NAMALWA (cell line): Measurements from ENCODE around the gene SORCS2.

Experiments used
- DNase-seq: peaks from one replicate; pipeline ENCODE4 v3.0.0-alpha.2; 2015; ENCODE audit warnings: low spot score

SORCS2 gene

DNA sequence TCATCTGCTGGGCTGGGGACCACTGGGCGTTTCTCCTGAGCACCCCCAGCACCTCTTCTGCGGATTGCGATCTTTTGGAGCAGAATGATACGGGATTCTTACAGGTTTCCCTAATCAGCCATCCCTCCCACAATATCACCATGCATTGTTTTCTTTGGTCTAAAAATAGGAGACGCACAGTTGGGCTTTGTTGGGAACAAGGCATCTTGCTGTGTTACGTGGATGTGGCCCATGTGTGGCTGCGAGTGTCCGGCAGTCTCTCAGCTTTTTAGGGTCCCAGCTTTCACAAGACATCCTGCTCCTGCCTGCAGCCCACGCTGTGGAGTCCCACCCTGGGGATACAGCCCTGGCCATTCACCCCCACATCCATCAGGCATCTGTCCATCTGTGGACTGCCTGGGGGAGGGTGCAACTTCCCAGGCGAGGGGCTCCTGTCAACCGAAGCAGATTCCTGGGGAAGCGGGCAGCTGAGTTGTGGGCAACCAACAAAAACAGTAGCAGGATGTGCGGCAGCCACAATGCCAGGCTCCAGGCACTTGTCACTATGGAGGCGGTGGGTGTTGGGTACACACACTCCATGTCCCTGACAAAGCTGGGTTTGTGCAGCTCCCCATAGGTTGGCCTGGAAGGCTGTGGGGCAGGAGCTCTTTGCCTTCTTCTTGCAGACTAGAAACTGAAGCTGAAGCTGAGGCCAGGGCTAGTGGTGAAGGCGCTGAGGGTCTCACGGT lies 427.9 kb downstream of the SORCS2 start:
- no peak for DNase-seq

DNA sequence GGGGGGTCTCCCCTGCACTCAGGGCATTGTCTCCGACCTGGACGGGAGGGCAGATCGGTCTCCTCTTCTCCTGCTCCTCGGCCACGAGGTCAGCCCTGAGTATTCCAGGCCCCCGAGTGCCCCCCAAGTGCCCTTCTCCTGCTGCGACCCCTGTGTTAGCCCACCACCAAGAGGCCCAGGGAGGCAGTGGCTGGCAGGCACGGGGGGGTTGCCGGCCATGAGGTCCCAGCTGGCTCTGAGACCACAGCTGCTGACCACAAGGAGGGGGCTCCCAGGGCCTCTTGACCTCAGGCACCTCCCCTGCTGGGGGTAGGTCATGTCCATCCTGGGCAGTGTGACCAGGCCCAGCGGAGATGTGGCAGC lies 428.5 kb downstream of the SORCS2 start:
- no peak for DNase-seq

DNA sequence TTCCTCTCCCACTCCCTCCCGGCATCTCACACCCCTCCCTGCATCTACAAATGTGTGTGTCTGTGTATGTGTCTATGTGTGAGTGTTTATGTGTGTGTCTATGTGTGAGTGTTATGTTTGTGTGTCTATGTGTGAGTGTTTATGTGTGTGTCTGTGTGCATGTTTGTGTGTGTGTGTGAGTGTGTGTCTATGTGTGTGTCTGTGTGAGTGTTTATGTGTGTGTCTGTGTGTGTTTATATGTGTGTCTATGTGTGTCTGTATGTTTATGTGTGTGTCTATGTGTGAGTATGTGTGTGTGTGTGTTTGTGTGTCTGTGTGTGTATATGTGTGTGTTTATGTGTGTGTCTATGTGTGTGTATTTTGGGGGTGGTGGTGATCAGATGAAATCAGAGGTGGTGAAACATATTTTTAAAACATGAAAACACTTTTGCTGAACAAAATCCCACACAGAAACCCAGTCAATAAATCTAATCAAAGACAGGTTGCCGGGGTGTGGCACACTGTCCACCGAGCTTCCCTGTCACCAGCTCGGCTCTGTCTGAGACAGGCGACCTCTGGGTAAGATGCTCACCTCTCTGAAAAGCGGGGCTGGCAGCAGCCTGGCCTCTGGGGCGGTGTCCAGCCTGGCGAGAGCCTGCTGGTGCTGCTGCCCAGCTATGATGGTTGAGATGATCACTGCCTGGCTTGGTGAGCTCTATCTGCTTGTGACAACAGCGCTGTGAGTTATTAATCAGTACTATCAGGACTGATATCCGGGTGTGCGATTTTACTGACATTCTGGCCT lies 429.1 kb downstream of the SORCS2 start:
- DNase-seq, result no peak

DNA sequence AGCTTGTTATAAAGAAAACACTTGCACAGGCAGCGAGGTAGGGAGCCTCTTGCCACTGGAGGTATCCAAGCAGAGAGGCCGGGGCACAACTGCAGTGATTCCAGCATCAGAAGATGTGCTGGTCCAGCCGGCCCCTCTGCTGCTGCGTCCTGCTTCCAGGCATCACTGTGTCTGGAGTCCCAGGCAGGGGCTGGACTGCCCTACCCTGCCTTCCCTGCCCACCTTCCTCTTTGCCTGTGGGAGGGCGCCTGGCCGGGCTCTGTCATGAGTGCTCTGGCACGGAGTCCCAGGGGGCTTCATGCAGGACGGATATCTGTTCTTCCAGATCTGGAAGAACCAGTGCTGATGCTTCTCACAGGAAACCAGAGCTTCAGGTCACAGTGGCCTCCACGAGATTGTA lies 430.0 kb downstream of the SORCS2 start:
- no peak for DNase-seq

DNA sequence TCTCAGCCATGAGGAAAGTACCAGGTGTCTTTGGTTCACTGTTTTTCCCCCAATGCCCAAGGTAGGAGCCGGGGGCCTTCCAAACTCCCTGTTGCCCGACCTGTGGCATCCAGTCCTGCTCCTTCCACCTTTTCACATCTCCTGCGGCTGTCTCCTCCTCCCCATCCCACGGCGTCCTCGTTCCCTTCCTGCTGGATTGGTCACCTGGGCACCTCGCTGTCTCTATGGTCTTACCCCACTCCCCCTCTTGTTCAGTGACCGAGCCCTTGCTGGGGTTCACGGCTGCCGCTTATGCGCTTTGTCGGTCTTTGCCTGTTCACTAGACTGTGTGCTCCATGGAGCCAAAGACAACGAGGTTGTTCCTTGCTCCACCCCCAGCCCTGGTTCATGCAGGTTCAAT lies 431.1 kb downstream of the SORCS2 start:
- DNase-seq, result no peak

DNA sequence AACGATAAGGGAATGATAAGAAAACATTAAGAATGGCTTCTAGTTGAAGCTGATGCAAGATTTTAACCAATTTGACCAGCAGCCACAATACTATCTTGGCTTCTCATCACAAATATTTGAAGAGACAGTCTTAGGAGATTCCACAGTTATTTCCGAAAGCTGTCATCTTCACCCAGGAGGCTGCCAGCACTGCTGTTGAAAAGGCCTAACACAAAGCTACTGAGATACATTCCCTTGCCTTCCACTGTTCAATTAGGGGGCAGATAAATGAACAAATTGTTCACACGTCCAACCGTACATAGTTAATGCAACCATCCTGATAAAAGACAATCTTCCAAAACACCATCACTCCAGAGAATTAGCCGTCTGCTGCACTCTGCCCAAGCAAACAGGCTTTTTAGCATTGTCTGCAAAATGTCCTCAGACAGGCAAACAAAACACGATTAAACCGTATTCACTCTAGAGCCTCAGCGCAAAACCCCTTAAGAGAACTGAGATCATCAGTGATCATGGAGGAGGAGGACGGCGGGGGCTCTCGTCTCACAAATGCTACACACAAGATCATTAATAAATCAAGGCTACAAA lies 432.1 kb downstream of the SORCS2 start:
- no peak for DNase-seq

DNA sequence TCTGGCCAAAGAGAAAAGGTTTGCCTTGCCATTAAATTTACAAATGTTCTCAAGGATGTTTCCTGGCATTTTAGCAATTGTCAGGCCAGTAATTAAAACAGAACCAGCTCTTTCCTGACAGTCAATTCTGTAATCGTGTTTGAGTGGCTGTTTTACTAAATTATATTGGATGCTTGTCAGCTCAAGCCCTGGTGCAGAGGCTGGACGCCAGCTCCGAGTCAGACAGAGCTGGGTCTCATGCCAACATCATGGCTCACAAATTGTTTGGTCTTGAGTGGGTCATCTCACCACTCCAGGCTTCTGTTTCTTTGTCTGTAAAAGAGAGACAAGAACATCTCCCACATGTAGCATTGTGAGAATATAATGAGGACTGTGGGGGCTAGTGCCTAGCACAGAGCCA lies 432.7 kb downstream of the SORCS2 start:
- no peak for DNase-seq

DNA sequence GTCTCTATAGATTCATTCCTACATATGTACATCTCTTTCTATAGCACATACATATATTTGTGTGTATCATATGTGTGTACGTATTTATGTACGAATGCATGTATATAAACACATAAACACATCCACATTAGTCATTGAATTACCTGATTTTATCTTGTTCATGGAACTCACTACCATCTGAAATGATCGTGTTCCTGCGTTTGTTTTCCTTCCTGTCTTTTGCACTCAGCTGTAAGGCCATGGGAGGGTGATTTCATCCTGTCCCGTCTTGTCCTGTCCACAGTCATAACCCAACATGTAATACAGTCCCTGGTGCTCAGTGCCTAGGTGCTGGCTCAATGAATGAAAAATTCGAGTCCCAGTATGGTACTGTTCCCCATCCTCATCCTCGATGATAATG lies 434.2 kb downstream of the SORCS2 start:
- DNase-seq, result no peak

DNA sequence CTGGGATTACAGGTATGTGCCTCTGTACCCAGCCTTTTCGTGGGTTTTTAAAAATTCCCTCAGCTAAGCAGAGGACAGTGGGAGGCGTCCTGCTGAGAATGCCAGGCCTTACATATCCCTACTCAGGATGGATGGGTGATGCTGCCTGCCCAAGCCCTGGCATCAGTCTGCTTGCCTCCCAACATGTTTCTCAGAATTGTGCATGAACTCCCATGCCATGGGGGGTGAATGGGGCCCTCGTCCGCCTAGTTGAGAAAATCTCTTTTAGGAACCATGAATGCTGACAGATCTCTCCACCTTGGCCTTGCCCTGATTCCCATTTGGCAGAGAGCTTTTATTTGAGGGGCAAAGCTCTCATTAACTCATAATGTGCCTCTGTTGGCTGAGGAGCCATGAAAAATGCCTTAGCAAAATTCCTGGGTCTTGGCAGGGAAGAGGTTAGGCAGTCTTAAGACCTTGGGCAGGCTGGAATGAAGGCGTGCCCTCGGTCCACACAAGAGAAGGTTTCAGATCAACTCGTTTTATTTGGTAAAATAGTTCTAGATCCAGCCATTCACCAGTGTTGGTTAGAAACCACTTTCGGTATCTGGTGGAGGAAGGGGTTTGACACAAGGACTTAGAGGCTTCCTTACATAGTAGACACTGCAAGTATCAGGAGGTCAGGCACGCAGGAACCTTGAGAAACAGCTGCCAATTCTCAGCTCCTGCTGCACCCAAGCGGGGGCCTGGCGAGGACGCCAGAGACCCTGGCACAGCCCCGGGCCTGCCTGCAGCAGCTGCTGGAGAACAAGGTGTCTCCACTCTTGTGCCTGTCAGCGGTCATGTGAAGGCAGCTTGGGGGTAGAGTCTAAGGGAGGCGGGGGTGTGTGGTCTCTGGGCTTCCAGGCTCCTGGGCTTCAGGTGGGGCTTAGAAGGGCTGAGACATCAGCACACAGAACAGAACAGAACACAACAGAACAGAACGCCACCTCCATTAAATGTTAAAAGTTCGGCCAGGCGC lies 435.2 kb downstream of the SORCS2 start:
- no peak for DNase-seq

DNA sequence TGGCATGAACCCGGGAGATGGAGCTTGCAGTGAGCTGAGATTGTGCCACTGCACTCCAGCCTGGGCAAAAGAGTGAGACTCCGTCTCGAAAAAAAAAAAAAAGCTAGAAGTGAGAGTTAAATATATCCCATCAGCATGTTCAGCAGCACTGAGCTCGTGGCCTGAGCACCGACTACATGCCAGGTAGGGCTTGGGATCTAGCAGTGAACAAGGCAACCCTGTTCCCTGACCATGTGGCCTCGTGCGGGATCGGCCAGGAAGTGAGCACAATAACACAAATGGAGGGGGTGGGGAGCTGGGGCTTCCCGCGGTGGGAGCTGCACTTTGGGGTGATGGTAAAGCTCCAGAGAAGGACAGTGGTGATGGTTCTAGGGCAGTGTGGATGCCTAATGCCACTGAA lies 436.1 kb downstream of the SORCS2 start:
- no peak for DNase-seq

DNA sequence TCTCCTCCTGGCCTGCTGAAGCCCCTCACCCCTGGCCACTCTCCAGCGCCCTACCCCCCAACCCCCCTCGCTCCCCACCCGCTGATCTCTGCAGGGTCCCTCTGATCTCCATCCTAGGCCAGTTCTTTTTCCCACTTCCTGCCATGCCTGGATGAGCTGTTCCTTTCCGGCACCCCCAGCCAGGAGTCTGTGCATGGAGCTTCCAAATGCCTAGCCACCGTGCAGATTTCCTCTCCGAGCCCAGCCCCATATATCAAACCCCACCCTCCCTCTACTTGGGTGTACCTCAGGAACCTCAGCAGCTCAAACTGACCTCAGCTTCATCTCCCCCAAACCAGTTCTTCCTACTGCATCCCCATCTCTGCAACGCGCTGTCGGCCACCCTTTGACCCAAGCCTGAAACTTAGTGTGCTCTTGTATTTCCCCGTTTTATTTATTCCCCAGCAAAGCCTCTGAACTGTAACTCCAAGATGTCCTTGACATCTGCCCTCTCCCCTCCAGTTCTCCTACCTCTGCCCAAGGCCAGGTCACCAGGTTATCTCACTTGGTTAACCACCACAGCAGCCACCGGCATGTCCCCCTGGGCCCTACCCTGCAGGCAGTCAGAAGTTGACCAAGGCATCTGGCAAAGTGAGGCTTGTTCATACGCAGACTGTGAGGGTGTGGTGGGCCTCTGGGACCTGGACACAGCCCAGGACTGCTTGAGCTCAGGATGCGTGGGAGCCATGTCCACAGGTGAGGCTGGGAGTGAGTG lies 437.3 kb downstream of the SORCS2 start:
- DNase-seq, result no peak

DNA sequence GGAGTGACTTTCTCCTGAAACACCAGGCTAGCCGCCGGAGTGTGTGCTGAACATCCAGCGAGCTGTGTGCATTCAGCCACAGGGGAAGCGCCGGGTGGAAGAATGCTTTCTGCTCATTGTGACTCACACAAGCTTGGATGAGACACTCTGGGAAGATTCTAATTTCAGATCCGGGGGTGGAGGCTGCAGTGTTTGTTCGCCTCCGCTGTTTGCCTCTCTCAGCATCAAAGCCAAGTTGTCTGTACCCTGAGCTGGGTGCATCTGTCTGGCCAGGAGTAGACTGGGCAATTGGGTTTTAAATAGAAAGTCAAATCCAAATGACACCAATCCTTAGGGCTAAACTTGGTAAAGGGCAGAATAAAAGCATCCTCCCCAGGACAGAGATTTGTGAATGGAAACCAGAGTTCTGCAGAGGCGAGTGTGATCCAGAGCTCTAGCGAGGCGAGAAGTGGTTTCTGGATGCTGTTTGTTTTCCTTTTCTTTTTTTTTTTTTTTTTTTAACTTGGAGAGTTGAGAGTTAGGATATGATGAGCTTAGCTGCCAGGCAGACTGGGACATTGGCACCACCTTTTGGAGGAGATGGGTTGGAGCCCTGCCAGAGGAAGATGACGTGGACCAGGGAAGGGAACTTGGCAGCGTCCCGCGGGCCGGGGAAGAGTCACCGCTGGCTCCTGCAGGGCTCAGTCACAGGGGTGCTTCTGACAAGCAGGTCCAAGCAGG lies 438.4 kb downstream of the SORCS2 start:
- no peak for DNase-seq

DNA sequence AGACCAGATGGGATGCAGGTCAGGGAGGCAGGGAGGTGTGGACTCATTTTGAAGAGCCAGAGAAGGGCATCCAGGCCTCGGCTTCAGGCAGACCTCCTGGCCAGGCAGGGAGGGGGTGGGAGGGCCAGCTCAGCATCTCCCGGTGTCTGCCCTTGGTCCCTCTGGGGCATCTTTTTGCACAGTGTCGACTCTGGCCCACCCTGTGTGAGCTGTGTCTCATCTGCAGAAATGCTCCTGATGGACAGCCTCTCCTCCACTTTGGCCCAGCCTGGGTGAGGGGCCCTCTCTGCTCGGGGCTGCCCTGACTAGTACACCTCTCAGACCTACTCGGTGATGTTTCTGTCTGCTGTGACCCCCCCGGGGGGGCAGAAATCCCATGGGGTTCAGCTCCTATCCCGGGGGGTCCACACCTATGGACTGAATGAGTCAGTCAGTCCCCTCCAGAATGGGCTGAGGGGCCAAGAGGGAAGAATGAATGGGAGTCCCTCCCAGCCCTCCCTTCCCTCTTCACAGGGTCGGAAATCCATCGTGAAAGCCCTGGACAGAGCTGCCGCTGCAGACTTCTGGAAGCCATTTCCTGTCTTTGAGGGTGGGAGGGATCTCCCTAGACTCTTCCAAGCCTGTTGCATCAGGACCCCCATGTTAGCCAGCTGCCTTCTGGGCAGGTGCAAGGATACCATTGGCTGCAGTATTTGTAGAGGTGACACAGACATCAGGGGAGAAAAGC lies 439.1 kb downstream of the SORCS2 start:
- no peak for DNase-seq

DNA sequence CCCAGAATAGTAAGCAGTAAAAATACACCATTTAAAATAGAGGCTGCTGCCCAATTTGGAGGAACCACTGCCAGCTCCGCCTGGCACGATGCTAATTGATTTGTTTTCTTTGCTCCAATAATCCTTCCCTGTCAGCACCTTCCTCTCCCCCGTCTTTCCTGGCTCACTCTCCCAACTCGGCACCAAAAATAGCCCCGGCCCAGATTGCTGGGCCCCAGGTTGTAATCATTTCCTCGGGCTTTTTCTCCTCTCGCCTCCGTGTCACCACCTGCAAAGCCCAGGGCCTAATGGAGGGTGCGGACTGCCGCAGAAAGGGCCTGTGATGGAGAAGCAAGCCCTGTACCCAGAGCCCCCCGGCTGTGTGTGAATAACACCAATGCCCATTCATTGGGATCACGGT lies 440.0 kb downstream of the SORCS2 start:
- DNase-seq, result no peak

DNA sequence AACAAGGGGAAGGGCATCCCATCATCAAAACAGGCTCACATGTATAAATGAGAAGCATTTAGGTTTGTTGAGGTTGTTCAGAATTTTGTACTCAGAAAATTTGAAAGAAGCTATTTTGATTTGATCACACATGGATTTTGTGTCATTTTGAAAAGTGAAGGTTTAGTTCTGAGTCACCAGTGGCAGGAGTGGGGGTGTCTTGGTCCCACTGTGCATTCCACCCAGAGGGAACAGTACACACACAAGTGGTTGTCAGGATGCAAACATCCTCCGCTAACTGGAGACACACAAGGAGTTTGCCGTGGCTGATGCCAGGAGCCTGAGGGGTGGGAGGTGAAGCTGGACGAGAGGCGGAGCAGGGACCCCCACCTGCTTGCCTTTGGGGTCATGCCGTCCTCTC lies 440.6 kb downstream of the SORCS2 start:
- DNase-seq, result no peak

DNA sequence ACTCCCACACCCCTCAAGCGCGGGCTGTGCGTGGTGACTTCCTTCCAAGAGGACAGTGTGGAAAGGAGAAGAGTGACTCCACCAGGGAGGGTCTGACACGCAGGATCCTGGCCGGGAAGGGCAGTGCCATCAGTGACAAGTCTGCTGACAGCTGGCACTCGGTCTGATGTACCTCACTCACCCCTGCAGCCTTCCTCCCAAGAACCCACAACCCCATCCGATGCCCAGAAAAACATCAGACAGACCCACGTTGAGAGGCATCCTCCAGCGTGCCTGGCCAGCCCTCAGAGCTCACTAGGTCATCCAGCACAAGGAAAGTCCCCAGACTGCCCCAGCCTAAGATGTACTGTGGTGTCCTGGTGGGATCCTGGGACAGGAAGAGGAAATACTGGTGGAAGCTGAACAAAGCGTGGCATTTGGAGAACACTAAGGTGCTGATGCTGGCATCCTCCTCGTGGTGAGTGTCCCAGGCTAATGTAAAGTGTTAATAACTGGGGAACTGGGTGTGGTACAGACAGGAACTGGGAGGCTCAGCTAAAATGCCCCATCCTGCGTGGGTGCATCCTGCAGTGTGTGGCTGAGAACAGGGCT lies 442.4 kb downstream of the SORCS2 start:
- no peak for DNase-seq

DNA sequence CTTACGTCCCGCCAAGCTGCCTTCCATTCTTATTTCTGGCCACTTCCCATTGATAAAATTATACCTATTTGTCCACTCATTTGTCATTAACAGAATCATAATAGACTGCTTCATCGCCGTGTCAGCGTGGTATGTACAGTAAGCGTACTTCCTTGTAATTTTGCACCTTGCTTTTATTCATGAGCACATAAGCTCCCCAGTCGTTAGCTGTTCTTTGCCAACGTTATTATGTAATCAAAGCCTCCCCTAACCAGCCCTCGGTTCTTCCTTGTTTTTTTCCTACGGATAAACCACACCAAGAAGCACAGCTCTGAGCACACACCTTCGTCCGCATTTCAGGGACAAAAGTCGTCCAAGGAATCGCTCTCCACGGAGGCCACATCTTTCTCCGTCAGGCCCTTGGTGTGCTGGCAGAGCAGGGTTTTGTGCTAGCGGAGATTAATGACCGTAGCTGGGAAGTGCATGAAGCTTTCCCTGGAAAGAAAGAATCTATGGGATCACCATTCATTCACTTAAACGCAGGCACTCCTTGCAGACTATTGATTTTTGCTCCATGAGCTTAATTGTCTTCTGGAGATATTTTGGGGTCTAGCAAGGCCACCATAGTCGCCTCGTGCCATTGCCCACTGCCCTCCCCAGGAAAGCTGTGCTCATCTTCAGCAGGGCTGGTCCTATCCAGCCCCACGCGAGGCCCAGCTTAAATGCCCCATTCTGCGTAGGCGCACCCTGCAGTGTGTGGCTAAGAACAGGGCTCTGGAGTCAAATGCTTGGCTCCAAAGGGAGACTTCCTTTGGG lies 443.3 kb downstream of the SORCS2 start:
- no peak for DNase-seq

DNA sequence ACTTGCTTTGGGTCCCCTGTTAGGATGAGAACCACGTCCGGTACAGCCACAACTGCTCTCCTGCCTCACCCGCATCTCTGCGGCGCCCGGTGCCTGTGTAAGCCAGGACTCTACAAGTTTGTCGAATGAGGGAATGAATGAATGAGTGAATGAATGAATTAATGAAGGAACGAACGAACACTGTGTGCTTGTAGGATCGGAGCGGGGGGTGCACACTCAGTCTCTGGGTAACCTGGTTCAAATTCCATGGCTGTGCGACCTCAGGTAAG lies 443.8 kb downstream of the SORCS2 start:
- DNase-seq, result no peak

DNA sequence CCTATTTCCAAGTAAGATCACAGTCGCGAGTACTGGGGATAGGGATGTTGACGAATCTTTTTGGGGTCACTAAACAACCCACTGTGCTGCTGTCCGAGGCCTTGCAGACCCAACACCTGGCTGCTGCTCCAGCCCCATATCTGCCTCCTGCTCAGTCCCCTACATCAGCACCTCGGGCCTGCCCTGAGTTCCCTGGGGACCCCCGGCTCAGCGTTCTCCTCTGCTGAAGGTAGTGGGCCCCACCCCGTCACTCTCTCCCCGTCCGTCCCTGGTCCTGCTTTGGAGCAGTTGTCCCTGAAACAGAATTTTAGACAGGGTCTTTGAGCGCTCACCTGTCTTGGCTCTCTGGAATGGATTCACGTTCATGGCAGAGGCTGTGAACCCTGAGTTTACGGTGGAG lies 444.8 kb downstream of the SORCS2 start:
- no peak for DNase-seq
